ENCODE results near the gene OPA3.

The OPA3 gene

DNA sequence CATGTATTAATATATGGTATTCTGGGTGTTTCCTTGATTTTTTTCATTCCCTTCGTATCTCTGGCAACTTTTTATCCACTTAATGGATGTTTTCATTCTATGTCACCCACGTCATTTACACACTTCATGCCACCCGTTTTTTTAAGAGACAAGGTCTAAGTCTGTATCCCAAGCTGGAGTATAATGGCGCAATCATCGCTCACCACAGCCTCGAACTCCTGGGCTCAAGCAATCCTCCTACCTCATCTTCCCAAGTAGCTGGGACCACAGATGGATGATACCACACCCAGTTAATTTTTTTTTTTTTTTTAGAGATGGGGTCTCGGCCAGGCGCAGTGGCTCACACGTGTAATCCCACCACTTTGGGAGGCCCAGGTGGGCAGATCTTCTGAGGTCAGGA lies 80.7 kb downstream of the OPA3 start:
- TF ChIP-seq, protein P1, sequence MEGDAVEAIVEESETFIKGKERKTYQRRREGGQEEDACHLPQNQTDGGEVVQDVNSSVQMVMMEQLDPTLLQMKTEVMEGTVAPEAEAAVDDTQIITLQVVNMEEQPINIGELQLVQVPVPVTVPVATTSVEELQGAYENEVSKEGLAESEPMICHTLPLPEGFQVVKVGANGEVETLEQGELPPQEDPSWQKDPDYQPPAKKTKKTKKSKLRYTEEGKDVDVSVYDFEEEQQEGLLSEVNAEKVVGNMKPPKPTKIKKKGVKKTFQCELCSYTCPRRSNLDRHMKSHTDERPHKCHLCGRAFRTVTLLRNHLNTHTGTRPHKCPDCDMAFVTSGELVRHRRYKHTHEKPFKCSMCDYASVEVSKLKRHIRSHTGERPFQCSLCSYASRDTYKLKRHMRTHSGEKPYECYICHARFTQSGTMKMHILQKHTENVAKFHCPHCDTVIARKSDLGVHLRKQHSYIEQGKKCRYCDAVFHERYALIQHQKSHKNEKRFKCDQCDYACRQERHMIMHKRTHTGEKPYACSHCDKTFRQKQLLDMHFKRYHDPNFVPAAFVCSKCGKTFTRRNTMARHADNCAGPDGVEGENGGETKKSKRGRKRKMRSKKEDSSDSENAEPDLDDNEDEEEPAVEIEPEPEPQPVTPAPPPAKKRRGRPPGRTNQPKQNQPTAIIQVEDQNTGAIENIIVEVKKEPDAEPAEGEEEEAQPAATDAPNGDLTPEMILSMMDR (IDR thresholded peaks at IDR 0.05; ENCODE audit: low read depth, low read length, missing control alignments): no peak
- Histone ChIP-seq H3K27ac (no peak overlapping the region), H3K36me3 (replicated peaks) (no peaks in the 10 kb centered on the region), H3K27me3 (replicated peaks) (no peaks in the 10 kb centered on the region), H3K4me3 (ENCODE audit: low read depth, low read length) (no peak overlapping the region)
- in situ Hi-C loops (cut with HindIII; ENCODE audit: low pct_ligation_motif_present, low sequenced_read_pairs): no loop called here
- DNase-seq: no peak

DNA sequence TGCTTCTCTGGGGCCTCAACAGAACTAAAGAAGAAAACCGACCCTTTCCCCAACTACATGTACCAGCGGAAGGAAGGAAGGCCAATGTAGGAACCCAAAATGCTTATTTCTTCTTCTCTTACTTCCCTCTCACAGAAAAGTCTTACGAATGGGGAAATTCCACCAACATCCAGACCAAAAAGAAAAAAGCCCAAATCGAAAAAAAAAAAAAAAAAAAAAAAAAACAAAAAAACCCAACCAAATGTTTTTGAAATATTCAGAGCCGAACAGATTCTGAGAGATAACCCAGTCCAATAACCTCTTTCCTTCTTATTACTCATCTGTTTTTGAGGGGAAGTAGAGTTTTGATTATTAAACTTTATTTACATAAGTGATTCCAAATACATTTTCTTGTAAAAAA lies 82.5 kb downstream of the OPA3 start:
- H3K4me3 ChIP-seq (ENCODE audit: low read depth, low read length): no peak overlapping the region
- in situ Hi-C loops (cut with HindIII; ENCODE audit: low pct_ligation_motif_present, low sequenced_read_pairs): no loop called here
- no peaks in the 10 kb centered on the region for H3K27me3 ChIP-seq (replicated peaks)

DNA sequence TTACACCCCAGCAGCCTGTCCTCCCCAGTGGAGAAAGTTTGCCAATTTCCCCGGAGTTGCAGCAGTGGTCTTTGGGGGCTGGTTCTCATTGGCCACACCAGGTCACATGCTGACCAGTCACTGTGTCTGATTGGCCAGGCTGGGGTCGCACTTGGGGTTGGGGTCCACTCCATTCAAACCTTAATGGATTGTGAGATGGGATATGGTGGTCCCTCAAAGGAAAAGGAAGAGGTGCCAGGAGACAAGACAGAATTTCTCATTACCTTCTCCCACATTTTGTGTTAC lies 82.9 kb downstream of the OPA3 start:
- no peak for DNase-seq
- Histone ChIP-seq H3K36me3 (replicated peaks) (no peaks in the 10 kb centered on the region), H3K27me3 (replicated peaks) (no peaks in the 10 kb centered on the region), H3K4me3 (ENCODE audit: low read depth, low read length) (no peak overlapping the region), H3K27ac (no peak overlapping the region)
- in situ Hi-C loops (cut with HindIII; ENCODE audit: low pct_ligation_motif_present, low sequenced_read_pairs): no loop called here
- TF ChIP-seq, protein P1 (IDR thresholded peaks at IDR 0.05; ENCODE audit: low read depth, low read length, missing control alignments): no peak

More for the DNA sequence above, 82.5 kb downstream of the OPA3 start:
- Histone ChIP-seq H3K27ac (no peak overlapping the region), H3K36me3 (replicated peaks) (no peaks in the 10 kb centered on the region)
- DNase-seq: no peak
- TF ChIP-seq, protein P1 (IDR thresholded peaks at IDR 0.05; ENCODE audit: low read depth, low read length, missing control alignments): no peak

DNA sequence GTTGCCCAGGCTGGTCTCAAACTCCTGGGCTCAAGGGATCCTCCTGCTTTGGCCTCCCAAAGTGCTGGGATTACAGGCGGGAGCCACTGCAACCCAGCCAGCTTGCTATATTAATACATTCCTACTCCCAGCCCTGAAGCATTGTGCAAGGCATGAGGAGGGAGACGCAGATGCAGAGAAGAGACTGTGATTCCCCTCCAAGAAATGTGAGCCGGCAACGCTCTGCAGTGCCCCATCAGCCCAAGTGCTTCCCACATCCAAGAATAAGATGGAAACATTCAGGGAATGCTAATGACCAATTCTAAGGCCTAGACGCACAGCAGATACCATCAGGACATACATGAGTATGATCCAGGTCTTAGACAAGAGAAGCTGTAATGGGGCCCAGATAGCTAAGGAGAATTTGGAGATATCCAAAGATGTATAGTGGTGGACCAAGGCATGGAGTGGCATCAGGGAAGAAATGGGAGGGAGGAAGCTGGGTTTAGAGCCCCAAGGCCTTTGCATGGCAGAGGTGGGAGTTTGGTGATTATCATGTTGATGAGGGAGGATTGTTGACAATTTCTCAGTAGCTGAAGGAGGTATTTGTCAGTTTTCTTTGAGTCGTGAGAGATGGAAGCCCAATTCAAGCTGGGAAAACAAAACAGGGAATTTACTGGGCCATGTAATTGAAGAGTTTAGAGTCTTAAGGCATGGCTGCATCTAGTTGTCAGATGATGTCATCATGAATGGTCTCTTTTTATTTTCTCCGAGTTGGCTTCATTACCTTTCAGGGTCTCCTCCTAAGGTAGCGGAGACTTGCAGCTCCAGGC lies 83.5 kb downstream of the OPA3 start:
- TF ChIP-seq, protein P1 (IDR thresholded peaks at IDR 0.05; ENCODE audit: low read depth, low read length, missing control alignments): no peak
- Histone ChIP-seq H3K36me3 (replicated peaks) (no peaks in the 10 kb centered on the region), H3K4me3 (ENCODE audit: low read depth, low read length) (no peak overlapping the region), H3K27ac (no peak overlapping the region), H3K27me3 (replicated peaks) (no peaks in the 10 kb centered on the region)
- DNase-seq: no peak
- in situ Hi-C loops (cut with HindIII; ENCODE audit: low pct_ligation_motif_present, low sequenced_read_pairs): no loop called here

DNA sequence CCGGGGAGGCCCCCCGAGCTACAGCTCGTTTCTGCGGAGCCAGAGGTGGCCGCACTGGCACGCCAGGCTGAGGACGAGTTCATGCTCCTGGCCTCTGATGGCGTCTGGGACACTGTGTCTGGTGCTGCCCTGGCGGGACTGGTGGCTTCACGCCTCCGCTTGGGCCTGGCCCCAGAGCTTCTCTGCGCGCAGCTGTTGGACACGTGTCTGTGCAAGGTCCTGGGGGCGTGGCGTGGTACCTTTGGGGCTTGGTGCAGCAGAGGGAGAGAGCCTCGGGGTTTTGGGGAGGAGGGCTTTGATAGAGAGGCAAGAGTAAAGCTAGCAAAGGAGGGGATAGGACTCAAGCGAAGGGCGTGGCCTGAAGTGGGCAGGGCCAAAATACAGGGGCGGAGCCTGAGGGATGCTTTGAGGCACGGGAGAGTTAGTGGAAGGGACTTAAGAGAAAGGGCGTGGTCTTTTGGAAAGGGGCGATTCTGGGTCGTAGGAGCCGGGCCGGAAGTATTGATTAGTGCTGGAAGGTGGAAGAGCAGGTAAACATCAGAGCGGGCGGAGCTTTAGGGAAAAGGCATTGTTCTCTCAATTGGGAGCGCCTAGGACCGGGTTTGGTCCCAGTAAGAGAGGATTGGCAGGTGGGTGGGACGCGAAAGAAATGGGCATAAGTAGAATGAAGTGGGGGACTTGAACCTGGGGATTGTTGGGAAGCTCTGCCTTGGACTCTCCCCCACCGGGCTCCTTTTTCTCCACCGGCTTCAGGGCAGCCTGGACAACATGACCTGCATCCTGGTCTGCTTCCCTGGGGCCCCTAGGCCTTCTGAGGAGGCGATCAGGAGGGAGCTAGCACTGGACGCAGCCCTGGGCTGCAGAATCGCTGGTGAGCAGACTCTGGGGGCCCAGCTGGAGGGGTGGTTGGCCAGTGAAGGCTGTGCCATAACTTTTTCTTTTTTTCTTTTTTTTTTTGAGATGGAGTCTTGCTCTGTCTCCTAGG lies 85.1 kb downstream of the OPA3 start:
- TF ChIP-seq, protein P1 (IDR thresholded peaks at IDR 0.05; ENCODE audit: low read depth, low read length, missing control alignments): no peak
- Histone ChIP-seq H3K27ac (no peak overlapping the region), H3K4me3 (ENCODE audit: low read depth, low read length) (no peak overlapping the region), H3K36me3 (replicated peaks) (no peaks in the 10 kb centered on the region), H3K27me3 (replicated peaks) (no peaks in the 10 kb centered on the region)
- DNase-seq: no peak
- in situ Hi-C loops (cut with HindIII; ENCODE audit: low pct_ligation_motif_present, low sequenced_read_pairs): no loop called here
